Mucosa of gallbladder (tissue), 1 donor: ENCODE measurements around the gene UBLCP1. TPM values are rescaled to one million over a fixed set of nuclear protein-coding genes. Genes with fewer than 3 reads are reported as not detected.
"Not testable (repeated sequence)": the region's sequence is repeated elsewhere in the genome, so short reads cannot be mapped to it uniquely, and the experiment has no call there.

Experiments
- DNase-seq: peaks from one replicate; pipeline ENCODE4 v3.0.0-alpha.2; 2020; ENCODE audit warnings: low spot score
- total RNA-seq: library from RNA; stranded (reverse); gene quantifications from one replicate; pipeline ENCODE4 v1.2.1, GENCODE V29; 2021
- donor health status: DM: no; HTN: no; CAD: no.

The UBLCP1 gene
- 18.7 TPM for total RNA-seq

- DNase-seq = peak; percentile 81
Measured at GRCh38 chr5:159262859-159263568, at the start of gene UBLCP1. Gene UBLCP1, plus strand, starts transcription at chr5:159263290. Its CDS starts 5,626 bp downstream, at chr5:159268916.

DNA sequence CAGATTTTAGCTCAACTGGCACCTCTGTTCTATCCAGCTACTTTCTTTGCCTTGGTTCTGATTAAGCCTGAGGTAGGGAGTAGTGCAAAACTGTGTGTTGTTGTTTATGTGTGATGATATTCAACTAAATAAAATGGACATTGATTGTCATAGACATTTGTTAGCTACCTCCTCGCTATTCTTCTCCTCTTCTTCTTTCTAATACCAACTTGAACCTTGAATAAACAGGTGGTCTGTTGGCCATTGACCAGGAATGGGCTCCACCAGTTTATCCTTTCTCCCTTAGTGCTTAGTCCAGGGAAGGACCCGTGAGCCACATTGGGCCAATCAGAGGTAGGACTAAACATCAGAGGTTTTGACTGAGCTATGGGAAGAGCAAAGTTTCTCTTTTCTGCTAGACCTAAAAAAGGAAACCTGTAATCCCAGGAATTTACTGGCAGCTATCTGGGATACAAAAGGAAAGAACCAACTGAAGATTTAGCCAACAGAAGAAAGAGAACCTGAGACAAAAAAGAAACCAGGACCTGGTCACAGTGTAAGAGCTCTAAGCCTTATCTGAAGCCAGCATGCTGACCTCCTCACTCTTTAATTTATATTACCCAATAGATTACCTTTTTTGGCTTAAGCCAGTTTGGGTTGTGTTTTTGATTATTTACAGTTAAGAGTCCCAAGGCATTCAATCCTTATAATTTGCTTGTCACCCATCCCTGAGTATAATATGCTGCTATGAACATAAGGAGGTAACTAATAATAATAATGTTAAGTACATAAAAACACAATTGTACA, 48.4 kb upstream of the UBLCP1 start:
- no peak for DNase-seq

DNA sequence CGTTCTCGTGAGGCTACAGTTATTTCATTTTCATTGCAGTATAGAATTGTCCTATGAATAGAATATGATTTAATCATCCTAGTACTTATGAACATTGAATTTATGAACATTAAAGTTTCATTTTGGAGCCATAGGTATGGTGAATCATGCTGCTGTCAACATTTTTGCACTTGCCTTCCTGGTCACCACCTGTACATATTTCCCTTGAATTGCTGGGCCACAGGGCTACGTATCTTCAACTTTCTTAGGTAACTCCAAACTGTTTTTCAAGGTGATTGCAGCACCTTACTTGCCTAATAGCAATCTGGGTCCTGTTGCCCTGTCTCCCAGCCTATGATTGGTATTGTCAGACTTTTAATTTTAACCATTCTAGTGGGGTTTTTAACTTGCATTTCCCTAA, 47.2 kb upstream of the UBLCP1 start:
- no peak for DNase-seq

GRCh38 chr5:159216454-159216853, 46.6 kb upstream of the UBLCP1 start:
- DNase-seq = no peak

- DNase-seq = no peak
Measured at GRCh38 chr5:159217236-159217635, 45.9 kb upstream of the UBLCP1 start.

DNA sequence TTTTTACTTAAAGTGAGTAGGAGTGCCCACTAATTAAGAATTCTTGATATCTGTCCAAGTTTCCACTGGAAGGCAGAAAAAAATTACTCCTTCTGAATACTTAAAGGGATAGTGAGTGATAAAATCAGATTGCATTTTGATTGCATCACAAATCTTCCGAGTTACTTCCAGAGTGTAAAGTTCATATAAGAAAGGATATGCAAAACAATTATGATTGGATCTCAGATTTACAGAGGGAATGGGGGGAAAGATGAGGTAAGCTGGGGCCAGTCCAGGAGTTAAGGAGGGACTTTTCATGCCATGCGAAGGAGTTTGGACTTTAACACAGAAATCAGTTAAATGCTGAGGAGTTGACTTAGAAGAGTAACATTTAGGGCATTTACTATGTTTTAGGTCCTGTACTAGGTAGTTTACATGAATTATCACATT, 44.5 kb upstream of the UBLCP1 start:
- no peak for DNase-seq

DNA sequence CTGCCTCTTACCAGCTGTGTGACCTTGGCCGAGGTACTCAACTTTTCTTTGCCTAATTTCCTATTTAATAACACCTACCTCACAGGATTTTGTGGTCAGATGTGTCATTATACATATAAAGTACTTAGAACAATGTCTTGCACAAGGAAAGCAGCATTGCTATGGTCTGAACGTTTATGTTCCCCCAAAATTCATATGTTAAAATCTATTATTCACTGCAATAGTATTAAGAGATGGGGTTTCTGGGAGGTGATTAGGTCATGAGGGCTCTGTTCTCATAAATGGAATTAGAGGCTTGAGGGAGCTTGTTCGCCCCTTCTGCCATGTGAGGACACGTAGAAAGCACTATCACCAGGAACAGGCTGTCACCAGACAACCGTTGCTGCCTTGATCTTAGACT, 42.9 kb upstream of the UBLCP1 start:
- DNase-seq = no peak

DNA sequence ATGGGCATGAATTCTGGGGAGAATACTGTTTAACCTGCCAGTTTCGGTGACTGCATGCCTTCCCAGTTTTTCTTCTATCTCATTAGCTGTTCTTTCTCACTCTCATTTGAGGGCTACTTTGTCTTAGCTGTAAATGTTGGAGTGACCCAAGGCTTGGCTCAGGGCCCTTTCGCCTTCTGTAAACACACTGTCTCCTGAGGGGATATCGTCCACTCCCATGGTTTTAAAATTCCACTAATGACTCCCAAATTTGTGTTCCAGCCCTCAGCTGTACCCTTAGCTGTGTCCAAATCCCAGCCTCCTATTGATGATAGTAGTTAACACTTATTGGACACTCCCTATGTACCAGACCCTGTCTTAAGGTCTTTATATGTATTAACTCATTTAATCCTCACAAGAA, 39.6 kb upstream of the UBLCP1 start:
- no peak for DNase-seq

DNA sequence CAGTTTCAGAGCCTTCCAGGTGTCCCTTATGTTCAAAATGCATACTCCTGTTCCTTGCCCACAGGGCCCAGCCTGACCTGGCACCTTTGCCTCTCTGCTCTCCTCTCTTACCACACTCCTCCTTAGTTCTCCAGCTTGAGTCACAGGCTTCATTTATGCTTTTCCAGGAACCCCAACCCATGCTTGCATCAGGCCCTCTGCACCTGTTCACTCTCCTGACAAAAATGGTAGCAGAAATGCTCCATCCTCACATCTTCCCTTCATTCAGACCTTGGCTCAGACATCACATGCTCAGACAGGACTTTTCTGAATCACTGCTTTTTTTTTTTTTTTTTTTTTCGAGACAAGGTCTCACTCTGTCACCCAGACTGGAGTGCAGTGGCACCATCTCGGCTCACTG, 38.6 kb upstream of the UBLCP1 start:
- DNase-seq = no peak

DNA sequence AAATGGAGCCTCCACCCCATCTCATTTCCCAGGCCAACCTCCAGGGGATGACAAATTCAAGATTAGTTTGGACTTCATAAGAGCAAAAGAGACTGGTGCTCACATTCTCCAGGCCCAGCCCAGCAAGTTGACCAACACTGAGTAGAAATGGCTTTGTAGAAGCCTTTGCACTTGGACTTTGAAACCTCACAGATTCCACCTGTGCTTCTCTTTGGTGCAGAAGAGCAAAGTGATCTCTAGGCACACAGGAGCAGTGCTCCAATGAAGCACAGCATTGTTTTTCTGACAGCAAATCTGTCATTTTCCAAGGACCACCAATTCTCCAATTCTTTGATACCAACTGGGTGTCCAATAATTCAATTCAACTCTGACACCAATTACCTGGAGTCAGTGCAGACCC, 36.6 kb upstream of the UBLCP1 start:
- DNase-seq = no peak

DNA sequence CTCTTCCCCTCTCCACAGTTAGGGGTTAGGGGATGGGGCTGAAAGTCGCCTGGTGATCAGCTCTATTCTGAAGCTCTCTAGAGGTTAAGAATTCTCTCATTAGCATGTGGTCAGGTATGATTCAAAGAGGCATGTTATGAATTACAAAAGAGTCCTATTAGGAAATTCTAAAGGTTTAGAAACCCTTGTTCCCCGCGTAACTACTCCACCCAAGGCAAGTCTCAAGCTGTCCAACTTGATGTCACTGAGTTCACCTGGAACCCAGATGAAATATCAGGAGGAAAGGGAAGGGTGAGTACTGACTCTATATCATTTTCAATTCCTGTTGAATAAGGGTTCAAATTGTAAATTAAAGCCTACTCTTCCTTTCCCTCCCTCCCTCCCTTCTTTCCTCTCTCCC, 35.6 kb upstream of the UBLCP1 start:
- DNase-seq = no peak

DNA sequence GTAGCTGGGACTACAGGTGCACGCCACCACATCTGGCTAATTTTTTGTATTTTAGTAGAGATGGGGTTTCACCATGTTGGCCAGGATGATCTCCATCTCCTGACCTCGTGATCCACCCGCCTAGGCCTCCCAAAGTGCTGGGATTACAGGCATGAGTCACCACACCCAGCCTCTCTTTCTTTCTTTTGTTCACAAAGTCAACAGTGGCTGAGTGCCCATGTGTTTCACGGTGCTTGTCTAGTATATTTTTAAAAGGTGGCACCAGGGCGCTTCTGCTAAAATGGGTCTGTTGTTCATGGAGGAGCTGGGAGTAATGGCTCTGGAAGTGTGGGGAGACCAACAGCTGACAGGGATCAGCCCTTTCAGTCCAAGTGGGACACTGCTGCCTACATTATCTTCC, 35.0 kb upstream of the UBLCP1 start:
- not testable (repeated sequence) for DNase-seq

DNA sequence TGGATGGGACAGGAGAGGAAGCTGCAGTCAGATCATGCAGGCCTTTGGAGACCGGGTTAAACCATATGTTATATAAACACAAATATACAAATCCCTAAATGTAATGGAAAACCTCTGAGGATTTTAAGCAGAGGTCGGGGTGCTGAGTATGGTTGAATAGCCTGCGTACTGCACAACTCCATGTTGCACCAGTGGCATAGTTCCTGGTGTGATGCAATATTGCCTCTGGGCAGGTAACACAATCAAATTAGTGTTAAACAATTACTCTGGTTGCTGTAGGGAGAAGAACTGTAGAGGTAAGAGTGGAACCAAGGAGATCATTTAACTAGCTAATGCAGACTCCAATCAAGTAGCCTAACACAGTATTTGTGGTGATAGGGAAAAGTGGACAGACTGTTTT, 32.4 kb upstream of the UBLCP1 start:
- DNase-seq = no peak

DNA sequence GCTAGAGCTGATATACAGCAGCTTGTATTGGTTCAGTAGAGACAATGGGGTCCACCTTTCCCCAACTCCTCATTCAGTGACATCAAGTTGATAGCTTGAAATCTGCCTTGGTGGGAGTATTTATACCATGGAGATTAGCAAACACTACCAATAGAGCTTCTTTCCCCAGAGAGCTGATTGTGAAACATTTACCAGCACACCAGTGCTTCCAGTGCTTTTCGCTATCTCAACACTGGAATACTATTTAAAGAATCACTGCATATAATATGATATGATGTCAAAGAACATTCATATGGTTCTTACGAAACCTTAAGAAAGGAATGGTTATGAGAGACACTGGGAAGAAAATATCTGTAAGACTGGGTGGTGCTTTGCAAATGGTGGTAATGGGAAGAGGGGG, 31.9 kb upstream of the UBLCP1 start:
- DNase-seq = no peak

DNA sequence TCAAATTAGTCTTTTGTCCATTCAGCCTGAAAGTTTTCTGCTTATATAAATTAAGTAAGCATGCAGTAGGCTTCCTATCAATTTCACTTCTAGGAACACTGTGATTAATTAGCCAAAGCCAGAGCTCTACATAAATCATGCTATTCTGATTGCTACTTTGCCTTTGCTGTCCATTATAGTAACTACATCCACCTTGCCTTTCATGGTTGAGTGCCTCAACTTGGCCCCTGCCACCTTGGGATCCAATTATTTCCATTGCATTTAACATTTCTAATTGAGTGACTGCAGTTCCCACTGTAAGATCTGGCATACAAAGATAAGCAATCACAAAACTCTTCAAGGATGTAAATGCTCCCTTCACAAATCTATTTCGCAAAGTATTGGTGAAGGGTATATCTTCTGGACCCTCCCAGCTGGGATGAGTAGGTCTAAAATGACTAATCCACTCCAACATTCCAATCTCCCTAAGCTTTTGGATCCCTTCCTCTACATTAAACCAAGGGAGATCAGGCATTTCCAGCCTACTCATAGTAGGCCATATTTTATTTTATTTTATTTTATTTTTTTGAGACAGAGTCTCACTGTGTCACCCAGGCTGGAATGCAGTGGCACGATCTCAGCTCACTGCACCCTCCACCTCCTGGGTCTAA, 27.1 kb upstream of the UBLCP1 start:
- not testable (repeated sequence) for DNase-seq

DNA sequence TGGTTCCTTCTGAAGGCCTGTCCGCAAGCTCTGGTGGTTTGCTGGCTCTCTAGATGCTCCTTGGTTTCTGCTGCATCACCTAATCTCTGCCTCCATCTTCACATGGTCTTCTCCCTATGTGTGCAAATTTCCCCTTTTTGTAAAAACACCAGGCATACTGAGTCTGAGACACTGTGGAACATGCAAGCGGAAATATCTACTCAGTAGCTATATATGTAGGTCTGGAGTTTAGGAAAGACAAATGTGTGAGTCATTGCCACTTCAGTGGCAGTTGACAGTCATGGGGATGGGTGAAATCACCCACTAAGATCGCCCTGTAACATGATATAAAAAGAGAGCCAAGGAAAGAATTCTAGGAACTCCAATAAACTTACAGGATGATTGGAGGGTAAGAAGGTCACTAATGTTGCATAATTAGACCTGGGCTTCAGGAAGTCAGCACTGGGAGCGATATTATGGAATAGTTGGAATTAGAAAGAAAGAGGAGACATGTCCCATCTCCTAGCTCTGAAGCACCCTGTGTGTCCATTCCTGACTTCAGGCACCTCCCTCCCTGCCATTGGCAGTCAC, 22.7 kb upstream of the UBLCP1 start:
- DNase-seq = no peak

GRCh38 chr5:159241946-159242552, 21.0 kb upstream of the UBLCP1 start:
- DNase-seq = no peak

GRCh38 chr5:159242656-159243055, 20.4 kb upstream of the UBLCP1 start:
- DNase-seq = no peak

- DNase-seq = no peak
Measured at GRCh38 chr5:159243385-159243784, 19.7 kb upstream of the UBLCP1 start.

GRCh38 chr5:159244163-159244562, 18.9 kb upstream of the UBLCP1 start:
- DNase-seq = no peak

GRCh38 chr5:159244890-159245289, 18.2 kb upstream of the UBLCP1 start:
- DNase-seq = no peak

DNA sequence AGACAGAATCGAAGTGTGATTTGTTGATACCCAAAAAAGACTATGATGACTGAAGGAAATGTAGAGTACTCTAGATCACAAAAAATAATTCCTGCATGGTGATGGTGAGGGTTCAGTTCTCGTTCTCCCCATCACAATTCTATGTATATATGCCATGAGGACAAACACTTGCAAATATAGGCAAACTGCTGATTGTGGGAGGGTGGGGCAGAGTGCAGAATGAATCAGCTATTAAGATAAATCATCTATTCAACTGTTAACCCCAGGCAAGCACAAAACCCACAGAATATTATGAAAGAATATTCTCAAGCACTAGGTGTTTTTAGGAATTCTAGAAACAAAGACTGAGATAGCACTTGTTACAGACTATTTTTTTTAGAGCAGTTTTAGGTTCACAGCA, 13.9 kb upstream of the UBLCP1 start:
- DNase-seq = no peak
